A549 (cell line): Measurements from ENCODE around the gene TSC22D1. TPM values are rescaled to one million over a fixed set of nuclear protein-coding genes. Genes with fewer than 3 reads are reported as not detected.

Source experiments
- ATAC-seq, 2 experiments: fragments of 200-7000 bp in 1 of 2; fragments of >200 bp in 1 of 2; cut with Nextera tagmentation in 1 of 2; cut with Tn5 transposase in 1 of 2; 3 replicates each; pipeline versions ENCODE4 v1.8.0 to v1.9.1; 2018 to 2020; ENCODE audit warnings: mild to moderate bottlenecking in 1 of 2, moderate library complexity in 1 of 2
- CTCF ChIA-PET: fragments of 300-600 bp; sonication (Branson Sonifier 250); formaldehyde crosslinking; extraction: SDS; loops from one replicate; lab custom pipeline; 2021; ENCODE audit warnings: antibody characterized with exemption, inconsistent platforms; lab: Yijun Ruan, JAX
- POLR2A ChIA-PET: fragments of 350-600 bp; formaldehyde crosslinking; extraction: SDS; loops from one replicate; lab custom pipeline; 2021; ENCODE audit warnings: antibody characterized with exemption, inconsistent platforms; lab: Yijun Ruan, JAX
- DNase-seq, 2 experiments: peaks; one replicate each; pipeline versions ENCODE4 v3.0.0 to v3.0.0-alpha.2; 2011 to 2016; ENCODE audit warnings: low read depth in 1 of 2, low spot score in 1 of 2
- FAIRE-seq: peaks from 2 replicates; lab custom pipeline; 2011; peaks lifted over from hg19 to GRCh38; lab: Jason Lieb, UNC
- H3K27ac ChIP-seq, 2 experiments: fragments of >200 bp; sonication (Bioruptor Twin); formaldehyde crosslinking; 3 replicates each; pipeline ENCODE4 v1.5.1; 2016 to 2017
- H3K4me1 ChIP-seq: fragments of >200 bp; sonication (Bioruptor Twin); formaldehyde crosslinking; 3 replicates; pipeline ENCODE4 v1.6.1; 2016
- H3K4me2 ChIP-seq: fragments of >200 bp; sonication (Bioruptor Twin); formaldehyde crosslinking; 3 replicates; pipeline ENCODE4 v1.6.1; 2016
- H3K4me3 ChIP-seq: fragments of >200 bp; sonication (Bioruptor Twin); formaldehyde crosslinking; 3 replicates; pipeline ENCODE4 v1.5.1; 2016
- H3K9me3 ChIP-seq: fragments of >200 bp; sonication (Bioruptor Twin); formaldehyde crosslinking; 3 replicates; pipeline ENCODE4 v1.6.1; 2016
- EHF ChIP-seq: fragments of 250-450 bp; sonication (Bioruptor Pico); IDR thresholded peaks from 2 replicates; pipeline ENCODE4 v1.5.0; 2020; ENCODE audit warnings: mild to moderate bottlenecking
- ESRRA ChIP-seq: fragments of 150-350 bp; IDR thresholded peaks from 2 replicates; pipeline ENCODE4 v1.6.1; 2014; ENCODE audit warnings: mild to moderate bottlenecking, low read length, borderline replicate concordance
- FOSL2 ChIP-seq, 2 experiments: fragments of 450-650 bp in 1 of 2; fragments of >200 bp in 1 of 2; sonication (Bioruptor Twin) in 1 of 2; formaldehyde crosslinking; IDR thresholded peaks; 2 replicates each; pipeline versions ENCODE4 v1.5.0 to v1.6.1; 2016 to 2020; ENCODE audit warnings: mild to moderate bottlenecking in 1 of 2, moderate library complexity in 1 of 2
- FOXS1 ChIP-seq: fragments of 250-450 bp; sonication (Bioruptor Pico); IDR thresholded peaks from 2 replicates; pipeline ENCODE4 v1.5.0; 2020; ENCODE audit warnings: mild to moderate bottlenecking, moderate library complexity
- HDAC2 ChIP-seq: fragments of 200-600 bp; sonication (generic); IDR thresholded peaks from 2 replicates; pipeline ENCODE4 v1.6.1; 2016
- MAFK ChIP-seq: fragments of 450-650 bp; IDR thresholded peaks from 2 replicates; pipeline ENCODE4 v1.6.1; 2014; ENCODE audit not compliant: partially characterized antibody
- MYC ChIP-seq: IDR thresholded peaks from 2 replicates; pipeline ENCODE4 v1.6.1; 2012; ENCODE audit warnings: mild to moderate bottlenecking, inconsistent platforms, low read length, improper control_type of control experiment, borderline replicate concordance
- NR3C1 ChIP-seq: fragments of >200 bp; sonication (Bioruptor Twin); formaldehyde crosslinking; IDR thresholded peaks from 3 replicates; pipeline ENCODE4 v1.6.1; 2017
- POLR2A ChIP-seq: IDR thresholded peaks from 2 replicates; pipeline ENCODE4 v1.6.1; 2012; ENCODE audit warnings: mild to moderate bottlenecking, low read length
- POLR2AphosphoS2 ChIP-seq: conservative IDR thresholded peaks from 2 replicates; pipeline ENCODE4 v1.6.1; 2012; ENCODE audit warnings: low read length, improper control_type of control experiment, inconsistent platforms
- RAD21 ChIP-seq, 2 experiments: fragments of >200 bp in 1 of 2; sonication (Bioruptor Twin) in 1 of 2; formaldehyde crosslinking in 1 of 2; IDR thresholded peaks in 1 of 2; conservative IDR thresholded peaks in 1 of 2; 2 replicates in 1 of 2; 3 replicates in 1 of 2; pipeline ENCODE4 v1.6.1; 2012 to 2018; ENCODE audit warnings: inconsistent platforms in 1 of 2
- SREBF2 ChIP-seq: fragments of 450-650 bp; IDR thresholded peaks from 2 replicates; pipeline ENCODE4 v1.6.1; 2014; ENCODE audit warnings: mild to moderate bottlenecking, moderate library complexity
- TFCP2L1 ChIP-seq: fragments of 250-450 bp; sonication (Bioruptor Pico); IDR thresholded peaks from 2 replicates; pipeline ENCODE4 v1.5.0; 2021; ENCODE audit warnings: mild to moderate bottlenecking
- TP53 ChIP-seq: fragments of 250-450 bp; sonication (Bioruptor Pico); IDR thresholded peaks from 2 replicates; pipeline ENCODE4 v1.5.0; 2021; ENCODE audit warnings: mild to moderate bottlenecking, moderate library complexity
- ZC3H11A ChIP-seq: fragments of 450-650 bp; IDR thresholded peaks from 2 replicates; pipeline ENCODE4 v1.6.1; 2014; ENCODE audit warnings: antibody characterized with exemption, mild to moderate bottlenecking
- WGBS: methylation state at CpG from one replicate; pipeline ENCODE4 v1.1.6; 2017; ENCODE audit errors: missing lambda C conversion rate; 5-methylcytosine and 5-hydroxymethylcytosine counted together
- polyA plus RNA-seq, 4 experiments: library from polyadenylated mRNA; depleted of rRNA in 3 of 4; stranded (reverse); fragments of >200 nt; fragmentation: RNase III in 1 of 4; extraction: RNeasy Plus Mini Kit Qiagen cat#74134 plus additional on column Dnase treatment in 1 of 4; gene quantifications; 2 replicates in 3 of 4; 3 replicates in 1 of 4; pipeline ENCODE4 v1.2.3, GENCODE V29; 2011 to 2017
- TF ChIP-seq, protein P1 (sequence below): IDR thresholded peaks from 2 replicates; pipeline ENCODE4 v1.6.1; 2012
- TF ChIP-seq, protein P2 (sequence below): fragments of 250-450 bp; sonication (Bioruptor Pico); IDR thresholded peaks from 2 replicates; pipeline ENCODE4 v1.5.0; 2020; ENCODE audit warnings: low read depth, mild to moderate bottlenecking, moderate library complexity
- TF ChIP-seq, protein P3 (sequence below): fragments of >200 bp; sonication (Bioruptor Twin); formaldehyde crosslinking; IDR thresholded peaks from 2 replicates; pipeline ENCODE4 v1.6.1; 2016
- TF ChIP-seq, protein P4 (sequence below): fragments of 200-600 bp; sonication (generic); IDR thresholded peaks from 2 replicates; pipeline ENCODE4 v1.6.1; 2016; ENCODE audit warnings: antibody characterized with exemption, mild to moderate bottlenecking, moderate library complexity

The TSC22D1 gene
- polyA plus RNA-seq, 2 of the 4 experiments (the other 2 are of a cell fraction), result 66.8 to 196 TPM

DNA sequence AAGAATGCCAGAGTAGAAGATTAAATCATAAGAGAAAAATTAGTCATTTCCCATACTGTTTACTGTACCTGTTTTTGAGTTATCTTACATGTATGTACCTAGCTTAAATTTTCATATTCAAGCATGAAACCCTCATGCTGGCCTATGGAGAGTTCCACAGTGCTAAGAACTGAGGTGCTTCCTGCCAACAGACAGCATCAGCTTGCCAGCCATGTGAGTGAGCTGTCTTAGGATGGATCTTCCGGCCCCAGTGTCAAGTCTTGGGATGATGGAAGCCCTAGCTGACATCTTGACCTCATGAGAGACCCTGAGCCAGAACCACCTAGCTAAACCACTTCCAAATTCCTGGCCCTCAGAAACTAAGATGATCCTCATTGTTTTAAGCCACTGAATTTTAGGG is 112.4 kb downstream of the TSC22D1 start:
- POLR2A ChIA-PET, result interaction anchor here (1.7 kb wide), 1 partner anchor 27 kb away, joined by 6 read pairs; no protein-coding TSS in a partner anchor
- Histone ChIP-seq H3K27ac (no peak overlapping the region), H3K4me1 (no peaks in the 10 kb centered on the region), H3K4me3 (no peak overlapping the region), H3K9me3 (no peaks in the 10 kb centered on the region), H3K4me2 (no peak overlapping the region)
- ATAC-seq (no peak), DNase-seq (no peak), FAIRE-seq (no peak)
- TF ChIP-seq MYC, result no peak
- TF ChIP-seq EHF (CRISPR knock-in tag), result no peak
- TF ChIP-seq ESRRA, result no peak
- no peak for TF ChIP-seq NR3C1
- TF ChIP-seq TFCP2L1 (CRISPR knock-in tag), result no peak
- TF ChIP-seq, protein P1, sequence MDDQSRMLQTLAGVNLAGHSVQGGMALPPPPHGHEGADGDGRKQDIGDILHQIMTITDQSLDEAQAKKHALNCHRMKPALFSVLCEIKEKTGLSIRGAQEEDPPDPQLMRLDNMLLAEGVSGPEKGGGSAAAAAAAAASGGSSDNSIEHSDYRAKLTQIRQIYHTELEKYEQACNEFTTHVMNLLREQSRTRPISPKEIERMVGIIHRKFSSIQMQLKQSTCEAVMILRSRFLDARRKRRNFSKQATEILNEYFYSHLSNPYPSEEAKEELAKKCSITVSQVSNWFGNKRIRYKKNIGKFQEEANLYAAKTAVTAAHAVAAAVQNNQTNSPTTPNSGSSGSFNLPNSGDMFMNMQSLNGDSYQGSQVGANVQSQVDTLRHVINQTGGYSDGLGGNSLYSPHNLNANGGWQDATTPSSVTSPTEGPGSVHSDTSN, result no peak
- no peak for TF ChIP-seq SREBF2
- TF ChIP-seq MAFK, result no peak
- TF ChIP-seq FOSL2 (IDR thresholded peaks at IDR 0.05), result no peak
- no peak for TF ChIP-seq FOSL2 (CRISPR knock-in tag; IDR thresholded peaks at IDR 0.05)
- no peak for TF ChIP-seq RAD21 (conservative IDR thresholded peaks at IDR 0.05 in 1 of 2, IDR thresholded peaks at IDR 0.05 in 1 of 2)
- TF ChIP-seq, protein P2, sequence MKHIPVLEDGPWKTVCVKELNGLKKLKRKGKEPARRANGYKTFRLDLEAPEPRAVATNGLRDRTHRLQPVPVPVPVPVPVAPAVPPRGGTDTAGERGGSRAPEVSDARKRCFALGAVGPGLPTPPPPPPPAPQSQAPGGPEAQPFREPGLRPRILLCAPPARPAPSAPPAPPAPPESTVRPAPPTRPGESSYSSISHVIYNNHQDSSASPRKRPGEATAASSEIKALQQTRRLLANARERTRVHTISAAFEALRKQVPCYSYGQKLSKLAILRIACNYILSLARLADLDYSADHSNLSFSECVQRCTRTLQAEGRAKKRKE (CRISPR knock-in tag), result no peak
- CTCF ChIA-PET, result interaction anchor here (0.6 to 3.3 kb wide), 6 partner anchors 19 to 558 kb away, joined by 3 to 24 read pairs (median 6); no protein-coding TSS in a partner anchor
- 89% methylated on average over 1 of the region's 1 CpG for WGBS

DNA sequence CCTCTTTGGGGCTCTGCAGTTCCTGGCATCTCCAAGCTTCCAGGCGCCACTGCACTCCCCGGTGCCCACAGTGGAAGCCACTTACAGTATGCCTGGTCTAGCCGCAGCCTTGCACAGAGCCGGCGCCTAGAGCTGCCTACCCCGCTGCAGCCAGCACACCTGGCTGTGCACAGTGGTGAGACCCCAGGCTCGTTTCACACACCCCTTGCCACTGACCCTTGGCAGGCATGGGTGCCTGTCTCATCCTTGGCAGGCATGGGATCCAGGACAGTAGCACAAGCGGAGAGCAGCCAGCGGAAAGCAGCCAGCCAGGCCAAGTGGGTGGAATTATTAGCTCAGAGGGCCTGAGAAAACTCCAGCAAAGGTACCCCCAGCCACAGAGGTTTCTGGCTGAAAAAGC is 116.5 kb downstream of the TSC22D1 start:
- FAIRE-seq (no peak), DNase-seq (no peak), ATAC-seq (no peak)
- Histone ChIP-seq H3K4me1 (no peaks in the 10 kb centered on the region), H3K9me3 (no peaks in the 10 kb centered on the region), H3K4me2 (no peak overlapping the region), H3K4me3 (no peak overlapping the region), H3K27ac (no peak overlapping the region)
- ChIA-PET CTCF (interaction anchor here (1.1 to 3.3 kb wide), 5 partner anchors 11 to 554 kb away, joined by 3 to 17 read pairs (median 9); no protein-coding TSS in a partner anchor), POLR2A (no interaction called here)
- WGBS, result 100% methylated on average over 2 of the region's 9 CpGs
- TF ChIP-seq, protein P3, sequence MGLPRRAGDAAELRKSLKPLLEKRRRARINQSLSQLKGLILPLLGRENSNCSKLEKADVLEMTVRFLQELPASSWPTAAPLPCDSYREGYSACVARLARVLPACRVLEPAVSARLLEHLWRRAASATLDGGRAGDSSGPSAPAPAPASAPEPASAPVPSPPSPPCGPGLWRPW, result no peak
- TF ChIP-seq RAD21 (conservative IDR thresholded peaks at IDR 0.05 in 1 of 2, IDR thresholded peaks at IDR 0.05 in 1 of 2) (no peak), POLR2AphosphoS2 (no peak), FOXS1 (CRISPR knock-in tag) (no peak), ZC3H11A (no peak), TP53 (CRISPR knock-in tag) (no peak), POLR2A (no peak), HDAC2 (no peak)
- TF ChIP-seq, protein P4, sequence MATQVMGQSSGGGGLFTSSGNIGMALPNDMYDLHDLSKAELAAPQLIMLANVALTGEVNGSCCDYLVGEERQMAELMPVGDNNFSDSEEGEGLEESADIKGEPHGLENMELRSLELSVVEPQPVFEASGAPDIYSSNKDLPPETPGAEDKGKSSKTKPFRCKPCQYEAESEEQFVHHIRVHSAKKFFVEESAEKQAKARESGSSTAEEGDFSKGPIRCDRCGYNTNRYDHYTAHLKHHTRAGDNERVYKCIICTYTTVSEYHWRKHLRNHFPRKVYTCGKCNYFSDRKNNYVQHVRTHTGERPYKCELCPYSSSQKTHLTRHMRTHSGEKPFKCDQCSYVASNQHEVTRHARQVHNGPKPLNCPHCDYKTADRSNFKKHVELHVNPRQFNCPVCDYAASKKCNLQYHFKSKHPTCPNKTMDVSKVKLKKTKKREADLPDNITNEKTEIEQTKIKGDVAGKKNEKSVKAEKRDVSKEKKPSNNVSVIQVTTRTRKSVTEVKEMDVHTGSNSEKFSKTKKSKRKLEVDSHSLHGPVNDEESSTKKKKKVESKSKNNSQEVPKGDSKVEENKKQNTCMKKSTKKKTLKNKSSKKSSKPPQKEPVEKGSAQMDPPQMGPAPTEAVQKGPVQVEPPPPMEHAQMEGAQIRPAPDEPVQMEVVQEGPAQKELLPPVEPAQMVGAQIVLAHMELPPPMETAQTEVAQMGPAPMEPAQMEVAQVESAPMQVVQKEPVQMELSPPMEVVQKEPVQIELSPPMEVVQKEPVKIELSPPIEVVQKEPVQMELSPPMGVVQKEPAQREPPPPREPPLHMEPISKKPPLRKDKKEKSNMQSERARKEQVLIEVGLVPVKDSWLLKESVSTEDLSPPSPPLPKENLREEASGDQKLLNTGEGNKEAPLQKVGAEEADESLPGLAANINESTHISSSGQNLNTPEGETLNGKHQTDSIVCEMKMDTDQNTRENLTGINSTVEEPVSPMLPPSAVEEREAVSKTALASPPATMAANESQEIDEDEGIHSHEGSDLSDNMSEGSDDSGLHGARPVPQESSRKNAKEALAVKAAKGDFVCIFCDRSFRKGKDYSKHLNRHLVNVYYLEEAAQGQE, result no peak
